Stimulated activated naive CD8-positive, alpha-beta T cell treated with anti-CD3 and anti-CD28 coated beads, Interleukin-15, amount 100 ng/mL, for 72 hours (primary cell): ENCODE measurements around the gene NPY4R.
"Not testable (repeated sequence)": the region's sequence is repeated elsewhere in the genome, so short reads cannot be mapped to it uniquely, and the experiment has no call there.

Source experiments
- ATAC-seq: fragments of 150-1000 bp; cut with Tn5 transposase; 2 replicates; pipeline ENCODE4 v1.10.0; 2021; ENCODE audit warnings: mild to moderate bottlenecking, moderate library complexity
- DNase-seq, 2 donors: peaks; one replicate each; pipeline ENCODE4 v3.0.0; 2021 to 2022
- H3K27ac Mint-ChIP-seq, 2 donors: one replicate each; pipeline ENCODE4 v1.8.0; 2022; ENCODE audit warnings: mild to moderate bottlenecking in 2 of 2, mixed read lengths in 2 of 2, moderate library complexity in 2 of 2
- H3K27me3 Mint-ChIP-seq: one replicate; pipeline ENCODE4 v1.8.0; 2022; ENCODE audit warnings: mixed read lengths
- H3K4me1 Mint-ChIP-seq: one replicate; pipeline ENCODE4 v1.8.0; 2022; ENCODE audit warnings: mild to moderate bottlenecking, mixed read lengths
- H3K4me3 Mint-ChIP-seq, 2 donors: one replicate each; pipeline ENCODE4 v1.8.0; 2022; ENCODE audit warnings: mild to moderate bottlenecking in 2 of 2, mixed read lengths in 2 of 2, moderate library complexity in 1 of 2
- H3K9me3 Mint-ChIP-seq, 2 donors: one replicate each; pipeline ENCODE4 v1.8.0; 2022; ENCODE audit warnings: mixed read lengths in 2 of 2

The NPY4R gene

GRCh38 chr10:46419570-46420379 lies 46.0 kb downstream of the NPY4R start:
- H3K27ac Mint-ChIP-seq, DNase-seq, H3K4me3 Mint-ChIP-seq, ATAC-seq, H3K9me3 Mint-ChIP-seq, H3K4me1 Mint-ChIP-seq, H3K27me3 Mint-ChIP-seq: not testable (repeated sequence)

GRCh38 chr10:46418283-46418682 lies 47.5 kb downstream of the NPY4R start:
- H3K4me3 Mint-ChIP-seq, H3K4me1 Mint-ChIP-seq, H3K27ac Mint-ChIP-seq, H3K9me3 Mint-ChIP-seq, DNase-seq, H3K27me3 Mint-ChIP-seq: not testable (repeated sequence)
- ATAC-seq, result peak; percentile 24

- H3K9me3 Mint-ChIP-seq, ATAC-seq, H3K27me3 Mint-ChIP-seq, H3K4me1 Mint-ChIP-seq, H3K4me3 Mint-ChIP-seq, H3K27ac Mint-ChIP-seq, DNase-seq: not testable (repeated sequence)
These were observed 50.5 kb downstream of the NPY4R start for GRCh38 chr10:46415291-46415690.

GRCh38 chr10:46412665-46413064 lies 53.1 kb downstream of the NPY4R start:
- DNase-seq, H3K4me1 Mint-ChIP-seq, H3K27ac Mint-ChIP-seq, H3K27me3 Mint-ChIP-seq, H3K4me3 Mint-ChIP-seq, ATAC-seq, H3K9me3 Mint-ChIP-seq: not testable (repeated sequence)

- not testable (repeated sequence) for DNase-seq, H3K4me1 Mint-ChIP-seq, ATAC-seq, H3K27ac Mint-ChIP-seq, H3K27me3 Mint-ChIP-seq, H3K9me3 Mint-ChIP-seq, H3K4me3 Mint-ChIP-seq
These were observed 54.6 kb downstream of the NPY4R start for GRCh38 chr10:46411123-46411522.
